Measurements from ENCODE around the gene CFAP46. TPM values are rescaled to one million over a fixed set of nuclear protein-coding genes. Genes with fewer than 3 reads are reported as not detected.
A peak's percentile ranks its signal among the peaks of the same experiment; 100 is the strongest.
"Not testable (repeated sequence)": the region's sequence is repeated elsewhere in the genome, so short reads cannot be mapped to it uniquely, and the experiment has no call there.

CFAP46 gene
- total RNA-seq, 2 donors from 2014 or later = not detected

DNA sequence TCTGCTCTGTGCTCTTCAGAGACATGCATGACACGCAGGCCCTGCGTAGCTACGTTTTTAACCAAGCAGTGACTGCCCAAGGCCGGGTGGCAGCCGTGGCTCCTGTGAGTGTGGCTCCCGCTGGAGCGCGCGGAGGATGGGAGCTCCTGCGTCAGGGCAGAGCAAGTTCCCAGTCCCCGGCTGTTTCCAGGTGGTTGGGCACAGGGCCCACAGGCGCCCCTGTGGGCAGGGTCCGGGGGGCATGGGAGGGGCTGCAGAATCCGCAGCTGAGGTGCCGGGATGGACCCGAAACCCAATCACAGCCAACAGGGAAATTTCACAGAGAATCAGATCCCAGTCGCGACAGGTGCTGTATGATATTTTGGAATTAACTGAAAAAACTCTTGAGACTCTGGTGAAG lies 166.2 kb downstream of the CFAP46 start:
- Mint-ChIP-seq H3K27ac (no peak overlapping the region), H3K36me3 (ENCODE audit: low read depth) (no peaks in the 10 kb centered on the region), H3K4me1 (no peaks in the 10 kb centered on the region), H3K27me3 (no peaks in the 10 kb centered on the region), H3K4me3 (no peak overlapping the region)
- no peak for DNase-seq
- H3K9me3 ChIP-seq (ENCODE audit: control insufficient read depth, low read length, poor library complexity, severe bottlenecking) = no peaks in the 10 kb centered on the region
- ATAC-seq = no peak

DNA sequence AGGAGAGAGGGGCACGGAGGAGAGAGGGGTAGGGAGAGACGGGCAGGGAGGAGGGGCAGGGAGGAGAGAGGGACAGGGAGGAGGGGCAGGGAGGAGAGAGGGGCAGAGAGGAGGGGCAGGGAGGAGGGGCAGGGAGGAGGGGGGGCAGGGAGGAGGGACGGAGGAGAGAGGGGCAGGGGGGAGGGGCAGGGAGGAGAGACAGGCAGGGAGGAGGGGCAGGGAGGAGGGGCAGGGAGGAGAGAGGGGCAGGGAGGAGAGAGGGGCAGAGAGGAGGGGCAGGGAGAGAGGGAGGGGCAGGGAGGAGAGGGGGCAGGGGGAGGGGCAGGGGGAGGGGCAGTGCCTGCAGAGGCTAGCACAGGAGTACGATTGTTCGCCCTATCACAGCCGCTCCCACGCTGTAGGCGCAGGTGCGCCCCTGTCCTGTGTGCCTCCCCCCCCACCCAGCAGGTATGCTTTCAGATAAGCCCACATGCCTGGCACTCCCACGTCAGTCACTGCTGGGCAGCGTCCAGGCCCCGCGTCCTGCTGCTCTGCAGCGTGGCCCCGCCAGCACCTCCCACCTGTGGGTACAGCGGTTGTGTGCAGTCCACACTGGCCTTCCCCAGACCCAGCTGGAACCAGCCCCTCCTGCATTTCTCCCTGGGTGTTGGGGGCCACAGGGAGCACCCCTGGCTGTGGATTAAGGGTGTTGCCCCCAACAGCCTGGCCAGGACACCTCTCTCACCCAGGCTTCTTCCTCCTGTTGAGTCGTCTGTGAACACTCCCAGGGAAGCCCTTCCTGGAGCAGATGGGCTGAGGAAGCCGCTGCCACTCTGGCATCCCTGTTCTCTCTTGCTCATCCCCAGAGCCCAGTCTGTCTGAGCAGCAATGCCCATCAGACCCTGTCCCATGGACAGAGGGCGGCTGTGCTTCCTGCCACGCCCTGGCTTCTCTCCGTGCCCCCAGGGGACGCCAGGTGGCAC lies 167.2 kb downstream of the CFAP46 start:
- Mint-ChIP-seq H3K4me1 (no peaks in the 10 kb centered on the region), H3K36me3 (ENCODE audit: low read depth) (no peaks in the 10 kb centered on the region), H3K27ac (no peak overlapping the region), H3K27me3 (no peaks in the 10 kb centered on the region), H3K4me3 (no peak overlapping the region)
- no peaks in the 10 kb centered on the region for H3K9me3 ChIP-seq (ENCODE audit: control insufficient read depth, low read length, poor library complexity, severe bottlenecking)
- DNase-seq (no peak), ATAC-seq (no peak)

DNA sequence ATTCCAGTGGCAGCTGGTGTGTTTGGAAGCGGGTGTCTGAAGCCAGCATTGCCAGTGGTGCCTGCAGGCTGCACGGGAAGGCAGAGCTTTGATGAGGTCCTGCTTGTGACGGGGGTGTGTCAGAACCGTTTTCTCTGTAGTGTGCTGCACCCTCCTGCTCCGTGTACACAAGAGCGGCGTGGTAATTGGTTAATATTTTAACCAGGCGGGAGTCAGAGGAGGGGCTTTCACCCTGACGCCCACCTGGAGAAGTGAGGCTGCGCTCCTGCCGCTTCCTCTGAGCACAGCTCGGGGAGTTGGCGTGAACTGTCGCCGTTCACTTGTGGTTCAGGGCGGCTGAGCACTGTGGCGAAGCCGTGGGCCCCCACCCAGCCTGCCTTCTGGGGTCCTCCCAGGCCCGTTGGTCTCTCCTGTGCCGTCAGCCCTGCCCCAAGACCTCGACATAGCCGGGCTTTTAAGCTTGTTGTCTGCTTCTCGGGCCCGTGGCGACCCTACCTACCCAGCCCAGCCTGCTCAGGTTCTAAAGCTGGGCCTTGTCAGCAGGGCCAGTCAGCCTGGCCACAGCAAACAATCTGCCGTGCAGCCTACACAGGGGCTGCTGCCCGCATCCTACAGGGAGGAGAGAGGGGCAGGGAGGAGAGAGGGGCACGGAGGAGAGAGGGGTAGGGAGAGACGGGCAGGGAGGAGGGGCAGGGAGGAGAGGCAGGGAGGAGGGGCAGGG lies 168.0 kb downstream of the CFAP46 start:
- no peak overlapping the region for H3K4me3 Mint-ChIP-seq

DNA sequence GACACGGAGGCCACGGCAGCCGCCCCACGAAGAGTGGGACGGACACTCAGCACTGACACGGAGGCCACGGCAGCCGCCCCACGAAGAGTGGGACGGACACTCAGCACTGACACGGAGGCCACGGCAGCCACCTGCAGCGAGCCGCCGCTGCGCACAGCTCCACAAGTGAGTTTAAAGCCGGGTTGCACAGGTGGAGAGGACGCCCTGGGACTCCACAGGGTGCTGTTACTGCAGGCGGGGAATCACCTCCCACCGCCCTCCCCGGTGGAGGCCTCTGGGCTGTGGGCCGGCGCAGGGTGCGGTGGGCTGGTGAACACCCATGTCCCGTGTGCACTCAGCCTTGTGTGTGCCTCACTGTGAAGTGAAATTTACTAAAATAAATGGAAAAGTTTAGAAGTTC lies 169.6 kb downstream of the CFAP46 start:
- H3K27me3 Mint-ChIP-seq; H3K27ac Mint-ChIP-seq; H3K36me3 Mint-ChIP-seq (ENCODE audit: low read depth); H3K4me1 Mint-ChIP-seq; H3K9me3 ChIP-seq (ENCODE audit: control insufficient read depth, low read length, poor library complexity, severe bottlenecking); ATAC-seq; H3K4me3 Mint-ChIP-seq; DNase-seq: not testable (repeated sequence)

More for the DNA sequence above, 168.0 kb downstream of the CFAP46 start:
- no peak for ATAC-seq
- no peaks in the 10 kb centered on the region for H3K27me3 Mint-ChIP-seq
- DNase-seq = no peak
- peak overlapping the region; percentile 21 for H3K27ac Mint-ChIP-seq
- no peaks in the 10 kb centered on the region for H3K9me3 ChIP-seq (ENCODE audit: control insufficient read depth, low read length, poor library complexity, severe bottlenecking)
- H3K4me1 Mint-ChIP-seq = no peaks in the 10 kb centered on the region
- no peaks in the 10 kb centered on the region for H3K36me3 Mint-ChIP-seq (ENCODE audit: low read depth)

DNA sequence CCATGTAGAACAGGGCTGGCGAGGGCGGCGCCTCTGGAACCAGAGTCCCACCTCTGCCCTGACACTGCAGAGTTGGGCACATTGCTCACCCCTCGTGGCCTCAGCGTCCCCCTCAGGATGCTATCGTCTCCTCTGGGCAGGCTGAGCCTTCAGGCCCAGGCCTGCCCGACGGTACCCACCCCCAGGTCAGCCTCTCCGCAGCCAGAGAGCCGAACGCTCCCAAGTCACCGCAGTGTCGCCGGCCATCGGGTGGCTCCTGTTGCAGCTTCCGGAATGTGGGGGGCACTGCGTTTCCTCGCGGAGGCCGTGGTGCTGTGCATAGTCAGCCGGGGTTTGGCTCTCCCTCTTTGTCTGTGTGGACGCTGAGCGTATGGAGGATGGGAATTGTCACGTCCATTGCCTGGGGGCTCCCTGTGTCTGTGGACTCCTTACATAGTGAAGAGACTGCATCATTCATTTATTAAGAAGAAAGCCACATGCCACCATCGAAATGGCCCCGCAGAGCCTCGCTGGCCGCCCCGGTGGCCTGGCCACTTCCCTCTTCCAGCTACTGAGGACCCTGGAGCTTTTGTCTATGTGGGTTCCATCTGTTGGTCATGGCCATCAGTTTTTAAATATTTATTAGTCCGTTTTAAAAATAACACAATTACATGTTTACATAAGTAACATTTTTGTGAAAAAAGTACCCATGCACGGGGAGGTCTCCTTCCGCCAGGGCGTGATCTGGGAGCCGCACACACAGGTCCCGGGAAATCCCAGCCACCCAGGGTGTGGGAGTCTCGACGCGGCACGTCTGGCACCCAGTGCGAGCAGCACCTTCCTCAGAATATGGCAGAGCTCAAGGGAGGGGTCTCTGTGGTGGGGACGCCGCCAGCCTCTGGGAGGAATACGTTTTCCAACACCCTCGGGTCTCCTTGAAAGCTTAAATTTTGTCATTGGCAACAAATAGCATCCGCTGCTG lies 172.0 kb downstream of the CFAP46 start:
- H3K4me1 Mint-ChIP-seq = no peaks in the 10 kb centered on the region
- peaks cover 5% of the 10 kb centered on the region for H3K36me3 Mint-ChIP-seq (ENCODE audit: low read depth)
- H3K4me3 Mint-ChIP-seq = no peak overlapping the region
- no peaks in the 10 kb centered on the region for H3K27me3 Mint-ChIP-seq
- no peak overlapping the region for H3K27ac Mint-ChIP-seq
- DNase-seq = no peak
- no peaks in the 10 kb centered on the region for H3K9me3 ChIP-seq (ENCODE audit: control insufficient read depth, low read length, poor library complexity, severe bottlenecking)
- no peak for ATAC-seq

DNA sequence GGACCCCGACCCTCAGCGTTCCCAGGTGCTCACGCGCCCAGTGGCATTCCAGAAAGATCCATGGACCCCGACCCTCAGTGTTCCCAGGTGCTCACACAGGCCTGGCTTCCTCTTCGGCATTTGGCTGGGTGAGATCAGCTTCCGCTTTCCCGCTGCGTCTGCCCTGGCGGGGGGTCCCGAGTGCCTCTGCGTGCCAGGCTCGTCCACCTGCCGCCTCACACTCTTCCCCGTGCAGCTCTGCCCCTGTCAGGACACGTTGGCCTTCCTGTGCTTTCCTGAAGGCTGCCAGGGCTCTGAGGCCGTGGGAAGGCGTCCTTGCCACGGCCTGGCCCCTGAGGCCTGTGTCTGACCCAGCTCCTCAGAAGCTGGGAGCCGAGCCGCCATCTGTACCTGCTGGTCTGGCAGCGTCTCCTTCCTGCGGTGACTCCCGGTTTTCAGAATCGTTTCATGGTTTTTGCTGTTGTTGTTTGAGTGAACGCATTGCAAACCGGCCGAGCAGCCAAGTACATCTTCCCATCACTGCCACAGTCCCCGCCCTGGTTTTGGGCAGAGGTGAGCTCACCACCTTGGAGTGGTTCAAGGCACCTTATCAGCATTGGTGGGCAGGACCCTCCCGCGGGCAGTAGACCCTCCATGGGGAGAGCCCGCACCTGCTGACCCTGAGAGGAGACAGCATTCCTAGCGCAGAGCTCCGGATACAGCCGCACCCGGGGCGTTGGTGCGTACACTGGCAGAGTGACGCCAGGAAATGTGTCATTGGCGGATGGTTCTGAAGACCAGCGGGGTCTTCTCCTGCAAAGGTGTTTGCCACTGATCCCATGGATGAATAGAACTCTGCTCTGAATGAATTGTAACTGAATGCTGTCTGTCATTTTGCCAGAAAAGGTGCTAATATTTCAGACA lies 173.8 kb downstream of the CFAP46 start:
- H3K9me3 ChIP-seq (ENCODE audit: control insufficient read depth, low read length, poor library complexity, severe bottlenecking) = no peaks in the 10 kb centered on the region
- H3K36me3 Mint-ChIP-seq (ENCODE audit: low read depth) = peaks cover 5% of the 10 kb centered on the region
- peaks cover 2% of the 10 kb centered on the region for H3K4me1 Mint-ChIP-seq
- H3K4me3 Mint-ChIP-seq = no peak overlapping the region
- H3K27ac Mint-ChIP-seq = no peak overlapping the region
- no peaks in the 10 kb centered on the region for H3K27me3 Mint-ChIP-seq
- no peak for ATAC-seq
- no peak for DNase-seq

DNA sequence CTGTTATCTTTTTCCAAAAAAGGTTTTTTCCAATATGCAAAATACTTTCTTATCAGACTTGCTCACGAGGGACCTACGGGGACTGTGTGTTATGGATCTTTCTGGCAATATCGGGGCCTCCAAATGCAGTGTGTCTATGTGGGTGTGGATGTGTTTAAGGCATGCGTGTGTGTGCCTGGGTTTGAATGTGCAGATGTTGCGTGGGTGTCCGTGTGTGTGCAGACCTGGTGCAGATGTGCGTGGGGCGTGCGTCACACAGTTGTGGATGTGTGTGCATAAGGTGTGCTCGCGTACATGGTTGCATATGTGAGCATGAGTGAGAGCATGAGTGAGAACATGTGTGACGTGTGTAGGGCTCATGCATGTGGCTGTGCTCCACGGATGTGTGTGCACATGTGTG lies 176.1 kb downstream of the CFAP46 start:
- peak overlapping the region; percentile 49 for H3K27ac Mint-ChIP-seq
- no peaks in the 10 kb centered on the region for H3K9me3 ChIP-seq (ENCODE audit: control insufficient read depth, low read length, poor library complexity, severe bottlenecking)
- H3K4me1 Mint-ChIP-seq = peaks cover 2% of the 10 kb centered on the region
- DNase-seq (no peak), ATAC-seq (no peak)
- no peak overlapping the region for H3K4me3 Mint-ChIP-seq
- no peaks in the 10 kb centered on the region for H3K27me3 Mint-ChIP-seq
- H3K36me3 Mint-ChIP-seq (ENCODE audit: low read depth) = peaks cover 5% of the 10 kb centered on the region

DNA sequence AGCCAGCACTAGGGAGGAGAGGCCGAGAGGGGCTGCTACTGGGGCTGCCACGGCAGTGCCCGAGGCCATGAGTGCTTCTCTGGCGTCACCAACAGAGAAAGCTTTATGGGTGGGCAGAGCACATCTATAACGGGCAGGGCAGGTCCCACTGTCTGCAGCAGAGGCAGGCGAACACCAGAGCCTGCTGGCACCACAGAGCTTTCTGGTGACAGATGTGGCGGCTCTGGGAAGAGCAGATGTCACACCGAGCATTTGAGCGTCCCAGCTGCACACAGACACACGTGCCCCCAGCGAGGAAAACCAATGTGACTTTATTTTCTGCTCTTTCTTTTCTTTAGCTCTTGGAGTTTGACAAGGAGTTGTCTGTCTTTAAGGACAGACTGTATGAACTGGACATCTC lies 176.9 kb downstream of the CFAP46 start:
- ATAC-seq (no peak), DNase-seq (no peak)
- Mint-ChIP-seq H3K27ac (peak overlapping the region; percentile 49), H3K36me3 (ENCODE audit: low read depth) (peaks cover 5% of the 10 kb centered on the region), H3K27me3 (no peaks in the 10 kb centered on the region), H3K4me3 (no peak overlapping the region), H3K4me1 (peaks cover 2% of the 10 kb centered on the region)
- no peaks in the 10 kb centered on the region for H3K9me3 ChIP-seq (ENCODE audit: control insufficient read depth, low read length, poor library complexity, severe bottlenecking)

DNA sequence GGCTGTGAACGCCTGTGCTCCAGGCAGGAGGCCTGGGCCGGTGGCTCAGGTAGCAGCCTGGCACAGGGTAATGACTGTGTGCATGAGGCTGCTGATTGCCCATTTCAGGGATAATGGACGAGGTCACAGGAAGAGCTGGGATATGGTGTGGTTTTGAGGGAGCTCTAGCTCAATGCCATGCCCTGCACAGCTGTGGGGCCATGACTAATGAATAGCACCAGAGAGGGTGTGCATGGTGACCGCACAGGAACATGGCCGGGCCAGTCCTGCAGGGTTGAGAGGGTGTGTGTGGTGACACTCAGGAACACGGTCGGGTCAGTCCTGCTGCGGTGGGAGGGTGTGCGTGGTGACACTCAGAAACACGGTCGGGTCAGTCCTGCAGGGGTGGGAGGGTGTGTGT lies 178.3 kb downstream of the CFAP46 start:
- no peaks in the 10 kb centered on the region for H3K9me3 ChIP-seq (ENCODE audit: control insufficient read depth, low read length, poor library complexity, severe bottlenecking)
- no peaks in the 10 kb centered on the region for H3K27me3 Mint-ChIP-seq
- H3K4me3 Mint-ChIP-seq = no peak overlapping the region
- H3K4me1 Mint-ChIP-seq = peaks cover 2% of the 10 kb centered on the region
- ATAC-seq = no peak
- H3K36me3 Mint-ChIP-seq (ENCODE audit: low read depth) = peaks cover 5% of the 10 kb centered on the region
- H3K27ac Mint-ChIP-seq = no peak overlapping the region
- DNase-seq = no peak

DNA sequence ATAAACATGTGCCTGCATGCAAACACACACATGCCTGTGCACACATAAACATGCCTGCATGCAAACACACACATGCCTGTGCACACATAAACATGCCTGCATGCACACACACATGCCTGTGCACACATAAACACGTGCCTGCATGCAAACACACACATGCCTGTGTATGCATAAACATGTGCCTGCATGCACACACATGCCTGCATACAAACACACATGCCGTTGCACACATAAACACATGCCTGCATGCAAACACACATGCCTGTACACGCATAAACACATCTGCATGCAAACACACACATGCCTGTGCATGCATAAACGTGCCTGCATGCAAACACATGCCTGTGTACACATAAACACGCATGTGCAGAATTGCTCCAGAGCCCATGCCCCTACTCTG lies 178.8 kb downstream of the CFAP46 start:
- Mint-ChIP-seq H3K4me3 (no peak overlapping the region), H3K27me3 (no peaks in the 10 kb centered on the region), H3K36me3 (ENCODE audit: low read depth) (peaks cover 5% of the 10 kb centered on the region), H3K27ac (no peak overlapping the region), H3K4me1 (peaks cover 2% of the 10 kb centered on the region)
- no peak for ATAC-seq
- no peak for DNase-seq
- H3K9me3 ChIP-seq (ENCODE audit: control insufficient read depth, low read length, poor library complexity, severe bottlenecking) = no peaks in the 10 kb centered on the region

DNA sequence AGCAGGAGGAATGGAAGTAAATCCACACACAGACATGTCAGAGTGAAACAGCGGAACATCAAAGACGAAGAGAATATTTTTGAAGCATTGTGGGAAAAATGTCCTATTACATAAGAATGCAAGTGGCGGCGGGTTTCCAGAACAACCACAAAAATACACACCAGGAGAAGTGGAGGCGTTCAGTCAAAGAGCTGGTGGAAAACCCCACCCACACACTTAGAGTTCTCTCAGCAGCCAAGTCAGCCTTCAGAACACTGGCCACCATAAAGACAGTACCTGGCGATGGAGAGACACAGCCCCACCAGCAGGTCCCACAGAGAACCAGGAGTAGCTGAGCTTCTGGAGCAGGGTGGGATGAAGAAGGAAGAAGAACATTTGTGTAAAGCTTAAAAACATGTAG lies 180.1 kb downstream of the CFAP46 start:
- DNase-seq (no peak), ATAC-seq (no peak)
- peaks cover 2% of the 10 kb centered on the region for H3K4me1 Mint-ChIP-seq
- H3K27ac Mint-ChIP-seq = no peak overlapping the region
- no peaks in the 10 kb centered on the region for H3K9me3 ChIP-seq (ENCODE audit: control insufficient read depth, low read length, poor library complexity, severe bottlenecking)
- H3K36me3 Mint-ChIP-seq (ENCODE audit: low read depth) = peaks cover 5% of the 10 kb centered on the region
- no peaks in the 10 kb centered on the region for H3K27me3 Mint-ChIP-seq
- no peak overlapping the region for H3K4me3 Mint-ChIP-seq

DNA sequence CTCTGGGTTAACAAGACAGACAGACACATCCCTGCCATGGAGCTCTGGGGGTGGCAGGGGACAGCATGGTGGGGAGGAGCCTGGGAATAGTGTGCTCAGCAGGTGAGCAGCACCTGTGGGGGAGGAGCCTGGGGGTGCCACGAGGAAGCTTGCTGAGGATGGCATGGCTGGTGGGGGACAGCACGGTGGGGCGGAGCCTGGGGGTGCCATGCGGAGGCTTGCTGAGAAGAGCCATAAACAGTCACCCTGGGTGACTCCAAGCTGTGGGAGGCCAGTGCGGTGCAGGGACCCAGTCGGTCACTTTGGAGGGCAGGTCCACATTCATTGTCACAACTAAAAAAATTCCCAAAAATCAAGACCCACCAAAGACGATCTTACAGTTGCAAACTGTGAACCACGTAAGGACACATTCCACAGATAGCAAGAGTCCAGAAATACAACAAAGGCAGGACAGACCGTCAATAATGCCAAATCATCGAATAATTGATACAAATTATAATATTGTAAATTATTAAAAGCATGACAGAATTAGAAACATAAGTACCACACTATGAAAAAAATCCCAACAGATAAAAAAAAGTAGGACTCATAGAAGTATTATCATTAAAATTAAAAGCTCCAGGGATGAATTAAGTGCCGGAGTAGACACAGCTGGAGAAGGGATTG lies 180.8 kb downstream of the CFAP46 start:
- DNase-seq = no peak
- H3K4me3 Mint-ChIP-seq = no peak overlapping the region
- no peaks in the 10 kb centered on the region for H3K9me3 ChIP-seq (ENCODE audit: control insufficient read depth, low read length, poor library complexity, severe bottlenecking)
- H3K27ac Mint-ChIP-seq = no peak overlapping the region
- H3K27me3 Mint-ChIP-seq = no peaks in the 10 kb centered on the region
- H3K4me1 Mint-ChIP-seq = peaks cover 2% of the 10 kb centered on the region
- ATAC-seq = no peak
- peaks cover 4% of the 10 kb centered on the region for H3K36me3 Mint-ChIP-seq (ENCODE audit: low read depth)

Data from T-helper 17 cell (primary cell).